Measurements from ENCODE around the gene NBEAL2. TPM values are rescaled to one million over a fixed set of nuclear protein-coding genes. Genes with fewer than 3 reads are reported as not detected.

The NBEAL2 gene
- total RNA-seq, 1 experiment from 2014 or later, result 50.7 TPM

DNA sequence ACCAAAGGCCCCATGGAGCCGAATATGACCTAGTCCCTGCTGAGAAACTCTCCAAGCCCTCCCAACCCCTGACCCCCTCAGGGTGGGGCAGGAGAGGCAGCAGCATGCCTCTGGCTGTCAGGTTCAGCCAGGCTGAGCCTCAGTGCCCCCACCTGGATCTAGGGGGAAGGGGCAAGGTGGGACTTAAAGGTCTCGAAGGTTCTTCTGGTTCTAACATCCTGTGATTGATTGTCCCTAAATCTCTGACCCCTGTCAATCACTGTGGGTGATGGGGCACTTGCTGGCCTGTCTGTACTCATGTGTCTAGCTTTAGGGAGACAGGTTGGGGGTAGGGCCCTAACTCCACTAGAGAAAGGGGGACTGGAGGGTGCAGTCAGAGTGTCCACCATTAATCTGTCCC lies 13.8 kb downstream of the NBEAL2 start:
- no TSS peak for BruUV-seq (replicated peaks)
- ChIA-PET CTCF (no interaction called here), POLR2A (ENCODE audit: unreplicated experiment) (no interaction called here)
- Histone ChIP-seq H4K20me1 (ENCODE audit: low read length) (no peaks in the 10 kb centered on the region), H3K9me3 (ENCODE audit: low read length) (no peaks in the 10 kb centered on the region), H3K9ac (ENCODE audit: low read length) (no peak overlapping the region), H3K4me3 (ENCODE audit: low read length) (no peak overlapping the region), H3K4me1 (ENCODE audit: insufficient read depth, low read length) (no peaks in the 10 kb centered on the region), H3F3A (ENCODE audit: low read length, unreplicated experiment) (no peaks in the 10 kb centered on the region), H3K36me3 (ENCODE audit: low read depth, low read length) (no peaks in the 10 kb centered on the region), H3K27me3 (ENCODE audit: low read length) (no peaks in the 10 kb centered on the region), H3K9me2 (replicated peaks; ENCODE audit: low read length) (no peaks in the 10 kb centered on the region), H3K79me2 (ENCODE audit: low read length) (no peaks in the 10 kb centered on the region), H3K27ac (ENCODE audit: low read length) (no peak overlapping the region), H3K4me2 (ENCODE audit: low read length) (no peak overlapping the region), H2AFZ (ENCODE audit: low read length) (no peak overlapping the region)
- intact Hi-C loops (cut with micrococcal nuclease), result no loop called here
- DNase-seq, result no peak
- TF ChIP-seq, protein P1, sequence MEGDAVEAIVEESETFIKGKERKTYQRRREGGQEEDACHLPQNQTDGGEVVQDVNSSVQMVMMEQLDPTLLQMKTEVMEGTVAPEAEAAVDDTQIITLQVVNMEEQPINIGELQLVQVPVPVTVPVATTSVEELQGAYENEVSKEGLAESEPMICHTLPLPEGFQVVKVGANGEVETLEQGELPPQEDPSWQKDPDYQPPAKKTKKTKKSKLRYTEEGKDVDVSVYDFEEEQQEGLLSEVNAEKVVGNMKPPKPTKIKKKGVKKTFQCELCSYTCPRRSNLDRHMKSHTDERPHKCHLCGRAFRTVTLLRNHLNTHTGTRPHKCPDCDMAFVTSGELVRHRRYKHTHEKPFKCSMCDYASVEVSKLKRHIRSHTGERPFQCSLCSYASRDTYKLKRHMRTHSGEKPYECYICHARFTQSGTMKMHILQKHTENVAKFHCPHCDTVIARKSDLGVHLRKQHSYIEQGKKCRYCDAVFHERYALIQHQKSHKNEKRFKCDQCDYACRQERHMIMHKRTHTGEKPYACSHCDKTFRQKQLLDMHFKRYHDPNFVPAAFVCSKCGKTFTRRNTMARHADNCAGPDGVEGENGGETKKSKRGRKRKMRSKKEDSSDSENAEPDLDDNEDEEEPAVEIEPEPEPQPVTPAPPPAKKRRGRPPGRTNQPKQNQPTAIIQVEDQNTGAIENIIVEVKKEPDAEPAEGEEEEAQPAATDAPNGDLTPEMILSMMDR (conservative IDR thresholded peaks at IDR 0.05; ENCODE audit: low read depth, low read length), result no peak
- TF ChIP-seq EZH2 (IDR thresholded peaks at IDR 0.05; ENCODE audit: low read length, unreplicated experiment) (no peak), EZH2phosphoT487 (IDR thresholded peaks at IDR 0.05; ENCODE audit: borderline replicate concordance, low read length) (no peak)
- ATAC-seq, result no peak

- BruUV-seq (replicated peaks), result no TSS peak
- Histone ChIP-seq H3K4me3 (ENCODE audit: low read length) (no peak overlapping the region), H2AFZ (ENCODE audit: low read length) (no peak overlapping the region), H3K4me2 (ENCODE audit: low read length) (no peak overlapping the region), H3F3A (ENCODE audit: low read length, unreplicated experiment) (no peaks in the 10 kb centered on the region), H3K27ac (ENCODE audit: low read length) (no peak overlapping the region), H3K9me3 (ENCODE audit: low read length) (no peaks in the 10 kb centered on the region), H3K27me3 (ENCODE audit: low read length) (no peaks in the 10 kb centered on the region), H3K79me2 (ENCODE audit: low read length) (no peaks in the 10 kb centered on the region), H3K4me1 (ENCODE audit: insufficient read depth, low read length) (no peaks in the 10 kb centered on the region), H3K9ac (ENCODE audit: low read length) (no peak overlapping the region), H4K20me1 (ENCODE audit: low read length) (no peaks in the 10 kb centered on the region), H3K36me3 (ENCODE audit: low read depth, low read length) (no peaks in the 10 kb centered on the region; the same call in 1 of the 2 replicates), H3K9me2 (replicated peaks; ENCODE audit: low read length) (no peaks in the 10 kb centered on the region)
- intact Hi-C loops (cut with micrococcal nuclease), result no loop called here
- ChIA-PET CTCF (no interaction called here), POLR2A (ENCODE audit: unreplicated experiment) (no interaction called here)
- ATAC-seq (no peak), DNase-seq (no peak)
- TF ChIP-seq, protein P1 (conservative IDR thresholded peaks at IDR 0.05; ENCODE audit: low read depth, low read length), result no peak
- TF ChIP-seq EZH2phosphoT487 (IDR thresholded peaks at IDR 0.05; ENCODE audit: borderline replicate concordance, low read length), result no peak
- TF ChIP-seq EZH2 (IDR thresholded peaks at IDR 0.05; ENCODE audit: low read length, unreplicated experiment), result no peak
These were observed 14.5 kb downstream of the NBEAL2 start for GRCh38 chr3:46993986-46994385.

DNA sequence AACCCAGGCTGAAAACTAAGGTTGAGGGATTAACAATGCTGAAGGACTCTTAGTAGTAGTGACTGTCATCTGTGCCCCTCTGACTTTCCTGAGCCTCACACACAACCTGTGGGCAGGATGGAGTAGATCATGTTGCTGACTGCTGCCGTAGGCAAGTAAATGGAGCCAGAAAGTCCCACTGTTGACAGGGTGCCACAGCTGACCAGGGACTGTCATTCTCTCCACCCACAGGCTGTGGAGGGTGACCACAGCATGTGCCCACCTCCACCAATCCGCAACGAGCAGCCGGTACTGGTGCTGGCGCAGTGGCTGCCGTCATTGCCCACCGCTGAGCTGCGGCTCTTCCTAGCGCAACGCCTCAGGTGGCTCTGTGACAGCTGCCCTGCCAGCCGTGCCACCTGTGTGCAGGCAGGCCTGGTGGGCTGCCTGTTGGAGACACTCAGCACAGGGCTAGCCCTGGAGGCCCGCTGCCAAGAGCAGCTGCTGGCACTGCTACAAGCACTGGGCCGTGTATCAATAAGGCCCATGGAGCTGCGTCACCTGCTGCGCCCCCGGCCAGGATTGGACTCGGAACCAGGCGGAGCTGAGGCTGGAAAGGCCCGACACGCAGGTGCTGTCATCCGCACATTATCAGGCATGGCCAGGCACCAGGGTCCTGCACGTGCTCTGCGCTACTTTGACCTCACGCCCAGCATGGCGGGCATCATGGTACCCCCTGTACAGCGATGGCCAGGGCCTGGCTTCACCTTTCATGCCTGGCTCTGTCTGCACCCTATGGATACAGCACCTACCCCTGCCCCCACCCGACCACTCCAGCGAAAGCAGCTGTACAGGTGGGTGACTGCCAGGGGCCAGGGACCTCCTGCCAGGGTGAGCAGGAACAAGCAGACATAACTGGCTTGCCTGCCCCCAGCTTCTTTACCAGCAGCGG lies 15.6 kb downstream of the NBEAL2 start:
- no peaks in the 10 kb centered on the region for H3K9me2 ChIP-seq (replicated peaks; ENCODE audit: low read length)
- no peak overlapping the region for H3K4me2 ChIP-seq (ENCODE audit: low read length)
- TF ChIP-seq EZH2phosphoT487 (IDR thresholded peaks at IDR 0.05; ENCODE audit: borderline replicate concordance, low read length), result no peak
- TF ChIP-seq, protein P1 (conservative IDR thresholded peaks at IDR 0.05; ENCODE audit: low read depth, low read length), result no peak
- no peak for TF ChIP-seq EZH2 (IDR thresholded peaks at IDR 0.05; ENCODE audit: low read length, unreplicated experiment)
- no peaks in the 10 kb centered on the region for H3K9me3 ChIP-seq (ENCODE audit: low read length)
- CTCF ChIA-PET, result interaction anchor here (0.6 kb wide), 1 partner anchor 426 kb away, joined by 4 read pairs; no protein-coding TSS in a partner anchor
- H3K9ac ChIP-seq (ENCODE audit: low read length), result no peak overlapping the region
- peaks cover 3% of the 10 kb centered on the region for H3K4me1 ChIP-seq (ENCODE audit: insufficient read depth, low read length)
- intact Hi-C loops (cut with micrococcal nuclease), result loop anchor here (5.0 kb wide), 1 partner anchor 73 kb away; no protein-coding TSS in a partner anchor
- no peaks in the 10 kb centered on the region; the same call in 1 of the 2 replicates for H3K36me3 ChIP-seq (ENCODE audit: low read depth, low read length)
- H3K27ac ChIP-seq (ENCODE audit: low read length), result no peak overlapping the region
- H3F3A ChIP-seq (ENCODE audit: low read length, unreplicated experiment), result no peaks in the 10 kb centered on the region
- no peaks in the 10 kb centered on the region for H3K27me3 ChIP-seq (ENCODE audit: low read length)
- no TSS peak for BruUV-seq (replicated peaks)
- ATAC-seq (no peak), DNase-seq (no peak)
- H3K79me2 ChIP-seq (ENCODE audit: low read length), result no peaks in the 10 kb centered on the region
- H3K4me3 ChIP-seq (ENCODE audit: low read length), result no peak overlapping the region
- H4K20me1 ChIP-seq (ENCODE audit: low read length), result no peaks in the 10 kb centered on the region
- POLR2A ChIA-PET (ENCODE audit: unreplicated experiment), result no interaction called here
- H2AFZ ChIP-seq (ENCODE audit: low read length), result no peak overlapping the region

Measured in PC-3 (cell line).